ENCODE measurements around the gene FBXO22.
A peak's percentile ranks its signal among the peaks of the same experiment; 100 is the strongest.
"Not testable (repeated sequence)": the region's sequence is repeated elsewhere in the genome, so short reads cannot be mapped to it uniquely, and the experiment has no call there.

FBXO22 gene

DNA sequence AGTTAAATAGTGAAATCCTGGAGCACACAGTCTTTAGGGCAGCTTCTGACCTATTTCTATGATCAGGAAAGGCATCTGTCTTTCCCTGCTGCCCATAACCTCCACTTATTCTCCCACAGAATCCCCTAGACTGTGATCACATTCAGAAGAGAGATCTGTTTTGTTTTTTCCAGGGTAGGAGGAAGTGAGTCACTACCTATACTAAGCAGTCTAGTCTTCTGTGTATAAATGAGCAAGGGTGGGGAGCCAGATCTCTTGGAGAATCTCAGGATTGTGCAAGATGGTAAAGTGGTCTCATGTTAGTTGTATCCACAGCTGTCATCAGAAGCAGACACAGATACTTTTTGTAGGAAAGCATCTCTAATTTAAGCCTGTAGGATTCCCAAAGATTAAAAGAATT lies 11.8 kb upstream of the FBXO22 start:
- Mint-ChIP-seq H3K36me3 (ENCODE audit: low read depth) (peaks cover 30% of the 10 kb centered on the region), H3K27ac (peak overlapping the region; percentile 53), H3K4me3 (no peak overlapping the region), H3K4me1 (ENCODE audit: low read depth) (peaks cover 19% of the 10 kb centered on the region), H3K9me3 (no peaks in the 10 kb centered on the region), H3K27me3 (ENCODE audit: low read depth) (no peaks in the 10 kb centered on the region)

DNA sequence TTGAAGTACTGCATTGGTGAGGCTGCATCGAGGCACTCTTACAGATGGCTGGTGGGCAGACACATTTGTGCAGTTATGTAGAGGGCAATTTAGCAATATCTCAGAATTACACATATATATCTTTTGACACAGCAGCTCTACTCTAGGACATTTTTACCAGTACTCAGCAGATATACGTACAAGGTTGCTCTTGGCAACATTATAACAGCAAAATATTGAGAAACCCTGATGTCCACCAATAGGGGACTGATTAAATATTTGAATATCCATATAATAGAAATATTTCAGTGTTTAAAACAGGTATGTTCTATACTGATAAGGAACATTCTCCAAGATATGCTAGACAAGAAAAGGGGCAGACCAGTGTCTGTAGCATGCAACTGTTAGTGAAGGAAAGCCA lies 7.9 kb upstream of the FBXO22 start:
- no peak overlapping the region for H3K27ac Mint-ChIP-seq
- peaks cover 10% of the 10 kb centered on the region for H3K4me1 Mint-ChIP-seq (ENCODE audit: low read depth)
- H3K4me3 Mint-ChIP-seq = no peak overlapping the region
- H3K36me3 Mint-ChIP-seq (ENCODE audit: low read depth) = peaks cover 21% of the 10 kb centered on the region
- no peaks in the 10 kb centered on the region for H3K27me3 Mint-ChIP-seq (ENCODE audit: low read depth)
- H3K9me3 Mint-ChIP-seq = no peaks in the 10 kb centered on the region

DNA sequence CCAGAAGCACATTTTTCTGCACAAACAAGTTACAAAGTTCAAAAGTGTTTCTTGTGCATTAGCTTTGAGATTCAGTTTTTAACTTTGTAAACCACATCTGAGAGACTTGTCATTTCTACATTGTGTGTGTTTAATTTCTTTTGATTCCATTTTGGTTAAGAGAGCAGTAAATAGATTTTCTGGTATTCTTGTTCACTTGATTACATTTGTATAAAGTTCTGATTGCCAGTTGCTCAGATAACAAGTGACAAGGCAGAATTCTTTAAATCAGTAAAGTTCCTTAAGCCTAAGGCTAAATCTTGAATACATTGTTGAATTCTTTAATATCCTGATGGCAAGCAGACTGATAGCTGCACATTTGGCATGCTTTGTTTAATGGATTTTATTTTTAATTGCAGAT lies 3.1 kb upstream of the FBXO22 start:
- Mint-ChIP-seq H3K4me1 (ENCODE audit: low read depth) (peaks cover 24% of the 10 kb centered on the region), H3K27me3 (ENCODE audit: low read depth) (no peaks in the 10 kb centered on the region), H3K27ac (no peak overlapping the region), H3K4me3 (no peak overlapping the region), H3K36me3 (ENCODE audit: low read depth) (peaks cover 18% of the 10 kb centered on the region), H3K9me3 (no peaks in the 10 kb centered on the region)

DNA sequence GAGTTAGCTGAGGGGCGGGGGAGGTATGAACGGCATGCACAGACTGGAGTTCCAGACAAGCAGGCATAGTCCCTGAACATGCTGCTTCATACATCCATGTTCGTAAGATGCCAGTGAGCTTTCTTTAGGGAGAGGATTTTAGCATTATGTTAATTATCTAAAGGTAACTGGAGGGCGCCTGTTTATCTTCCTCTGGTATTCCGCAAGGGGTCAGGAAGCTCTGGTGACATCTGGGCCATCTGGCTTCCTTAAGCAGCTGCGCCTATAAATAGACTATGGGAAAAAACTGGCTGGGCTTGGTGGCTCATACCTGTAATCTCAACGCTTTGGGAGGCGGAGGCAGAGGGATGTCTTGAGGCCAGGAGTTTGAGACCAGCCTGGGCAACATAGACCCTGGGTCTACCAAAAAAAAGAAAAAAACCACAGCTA lies 1.5 kb upstream of the FBXO22 start:
- Mint-ChIP-seq H3K27ac (peak overlapping the region; percentile 71), H3K4me1 (ENCODE audit: low read depth) (peaks cover 30% of the 10 kb centered on the region)

DNA sequence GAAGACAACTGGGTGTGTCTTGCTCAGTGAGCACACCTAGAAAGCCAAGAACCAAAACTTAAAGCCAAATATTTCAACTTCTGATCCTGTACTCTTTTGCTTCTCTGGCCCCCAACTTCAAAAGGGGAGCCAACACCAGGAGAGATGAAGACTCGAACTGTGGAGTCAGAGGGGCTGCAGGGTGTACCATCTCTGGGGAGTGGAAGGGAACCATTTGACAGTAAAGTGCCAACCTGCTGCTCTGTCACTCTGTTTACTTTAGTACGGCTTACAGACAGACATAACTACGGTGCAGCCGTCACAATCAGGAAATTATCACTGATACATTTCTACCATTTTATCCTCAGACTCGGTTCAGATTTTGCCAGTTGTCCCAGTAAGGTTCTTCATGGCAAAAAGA lies 1.6 kb downstream of the FBXO22 start:
- peaks cover 39% of the 10 kb centered on the region for H3K4me1 Mint-ChIP-seq (ENCODE audit: low read depth)
- no peaks in the 10 kb centered on the region for H3K27me3 Mint-ChIP-seq (ENCODE audit: low read depth)
- peaks cover 3% of the 10 kb centered on the region for H3K9me3 Mint-ChIP-seq
- peak overlapping the region; percentile 81 for H3K4me3 Mint-ChIP-seq
- H3K36me3 Mint-ChIP-seq (ENCODE audit: low read depth) = peaks cover 28% of the 10 kb centered on the region
- H3K27ac Mint-ChIP-seq = no peak overlapping the region

More for the DNA sequence above, 1.5 kb upstream of the FBXO22 start:
- no peaks in the 10 kb centered on the region for H3K9me3 Mint-ChIP-seq
- peaks cover 21% of the 10 kb centered on the region for H3K36me3 Mint-ChIP-seq (ENCODE audit: low read depth)
- H3K27me3 Mint-ChIP-seq (ENCODE audit: low read depth) = no peaks in the 10 kb centered on the region
- peak overlapping the region; percentile 58 for H3K4me3 Mint-ChIP-seq

DNA sequence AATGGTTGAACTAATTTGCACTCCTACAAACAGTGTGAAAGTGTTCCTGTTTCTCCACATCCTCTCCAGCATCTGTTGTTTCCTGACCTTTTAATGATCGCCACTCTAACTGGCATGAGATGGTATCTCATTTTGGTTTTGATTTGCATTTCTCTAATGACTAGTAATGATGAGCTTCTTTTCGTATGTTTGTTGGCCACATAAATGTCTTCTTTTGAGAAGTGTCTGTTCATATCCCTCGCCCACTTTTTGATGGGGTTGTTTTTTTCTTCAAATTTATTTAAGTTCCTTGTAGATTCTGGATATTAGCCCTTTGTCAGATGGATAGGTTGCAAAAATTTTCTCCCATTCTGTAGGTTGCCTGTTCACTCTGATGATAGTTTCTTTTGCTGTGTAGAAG lies 6.7 kb downstream of the FBXO22 start:
- H3K4me3 Mint-ChIP-seq; H3K27ac Mint-ChIP-seq; H3K27me3 Mint-ChIP-seq (ENCODE audit: low read depth): not testable (repeated sequence)
- peaks cover 57% of the 10 kb centered on the region for H3K36me3 Mint-ChIP-seq (ENCODE audit: low read depth)
- H3K4me1 Mint-ChIP-seq (ENCODE audit: low read depth) = peaks cover 26% of the 10 kb centered on the region
- peaks cover 11% of the 10 kb centered on the region for H3K9me3 Mint-ChIP-seq

DNA sequence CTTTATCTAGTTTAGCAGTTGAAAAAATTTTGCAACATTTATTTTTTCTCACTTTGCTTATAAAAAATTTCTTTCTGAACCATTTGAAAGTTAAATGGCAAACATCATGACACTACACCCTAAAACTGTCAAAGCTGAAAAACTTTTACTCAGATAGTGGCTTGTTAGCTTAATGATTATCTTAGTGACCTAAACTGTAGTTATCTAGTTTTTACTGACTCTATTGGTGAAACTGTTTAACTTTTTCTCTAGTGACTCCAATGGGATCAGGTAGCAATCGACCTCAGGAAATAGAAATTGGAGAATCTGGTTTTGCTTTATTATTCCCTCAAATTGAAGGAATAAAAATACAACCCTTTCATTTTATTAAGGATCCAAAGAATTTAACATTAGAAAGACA lies 13.3 kb downstream of the FBXO22 start:
- H3K27me3 Mint-ChIP-seq (ENCODE audit: low read depth) = no peaks in the 10 kb centered on the region
- H3K4me3 Mint-ChIP-seq = no peak overlapping the region
- H3K9me3 Mint-ChIP-seq = no peaks in the 10 kb centered on the region
- peaks cover 34% of the 10 kb centered on the region for H3K36me3 Mint-ChIP-seq (ENCODE audit: low read depth)
- no peak overlapping the region for H3K27ac Mint-ChIP-seq
- H3K4me1 Mint-ChIP-seq (ENCODE audit: low read depth) = peaks cover 9% of the 10 kb centered on the region

DNA sequence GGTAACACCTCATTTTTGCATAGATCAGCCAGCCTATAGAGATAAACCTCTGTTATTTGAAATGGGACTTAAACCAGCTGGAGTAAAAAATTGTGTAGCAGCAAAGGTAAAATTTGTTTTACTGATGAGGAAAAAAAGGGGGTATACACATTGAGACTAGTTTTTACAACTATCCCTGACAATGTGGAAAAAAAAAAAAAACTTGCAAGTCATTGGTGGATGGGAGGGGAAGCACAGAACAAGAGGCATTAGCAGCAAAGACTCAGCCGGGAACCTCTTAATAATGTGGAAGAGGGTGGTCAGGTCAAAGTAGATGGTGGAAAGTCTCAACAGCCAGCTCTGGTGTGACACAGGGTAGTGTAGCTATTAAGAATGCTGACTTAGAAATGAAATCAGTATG lies 14.5 kb downstream of the FBXO22 start:
- H3K9me3 Mint-ChIP-seq = no peaks in the 10 kb centered on the region
- H3K27ac Mint-ChIP-seq = no peak overlapping the region
- peaks cover 12% of the 10 kb centered on the region for H3K4me1 Mint-ChIP-seq (ENCODE audit: low read depth)
- H3K4me3 Mint-ChIP-seq = no peak overlapping the region
- peaks cover 30% of the 10 kb centered on the region for H3K36me3 Mint-ChIP-seq (ENCODE audit: low read depth)
- no peaks in the 10 kb centered on the region for H3K27me3 Mint-ChIP-seq (ENCODE audit: low read depth)

DNA sequence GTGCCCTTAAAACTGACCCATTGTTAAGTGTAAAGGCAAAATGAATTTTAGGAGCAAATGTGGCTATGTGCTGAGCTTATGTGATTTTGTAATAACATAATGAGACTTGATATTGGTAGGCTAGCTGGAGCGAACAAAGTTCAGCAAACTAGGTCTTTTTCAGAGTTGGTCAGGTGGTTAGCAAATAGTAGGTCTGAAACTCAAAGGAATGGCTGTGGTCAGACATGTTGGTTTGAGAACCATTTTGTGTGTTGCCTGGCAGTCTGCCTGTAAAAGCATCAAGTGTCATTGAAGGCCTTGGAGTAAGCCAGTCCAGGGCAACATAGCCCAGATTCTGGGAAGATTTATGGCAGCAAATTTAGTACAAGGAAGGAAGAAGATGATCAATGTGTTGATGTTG lies 16.4 kb downstream of the FBXO22 start:
- H3K9me3 Mint-ChIP-seq = no peaks in the 10 kb centered on the region
- H3K4me1 Mint-ChIP-seq (ENCODE audit: low read depth) = peaks cover 18% of the 10 kb centered on the region
- peaks cover 25% of the 10 kb centered on the region for H3K36me3 Mint-ChIP-seq (ENCODE audit: low read depth)
- H3K4me3 Mint-ChIP-seq = no peak overlapping the region
- H3K27me3 Mint-ChIP-seq (ENCODE audit: low read depth) = no peaks in the 10 kb centered on the region
- no peak overlapping the region for H3K27ac Mint-ChIP-seq

DNA sequence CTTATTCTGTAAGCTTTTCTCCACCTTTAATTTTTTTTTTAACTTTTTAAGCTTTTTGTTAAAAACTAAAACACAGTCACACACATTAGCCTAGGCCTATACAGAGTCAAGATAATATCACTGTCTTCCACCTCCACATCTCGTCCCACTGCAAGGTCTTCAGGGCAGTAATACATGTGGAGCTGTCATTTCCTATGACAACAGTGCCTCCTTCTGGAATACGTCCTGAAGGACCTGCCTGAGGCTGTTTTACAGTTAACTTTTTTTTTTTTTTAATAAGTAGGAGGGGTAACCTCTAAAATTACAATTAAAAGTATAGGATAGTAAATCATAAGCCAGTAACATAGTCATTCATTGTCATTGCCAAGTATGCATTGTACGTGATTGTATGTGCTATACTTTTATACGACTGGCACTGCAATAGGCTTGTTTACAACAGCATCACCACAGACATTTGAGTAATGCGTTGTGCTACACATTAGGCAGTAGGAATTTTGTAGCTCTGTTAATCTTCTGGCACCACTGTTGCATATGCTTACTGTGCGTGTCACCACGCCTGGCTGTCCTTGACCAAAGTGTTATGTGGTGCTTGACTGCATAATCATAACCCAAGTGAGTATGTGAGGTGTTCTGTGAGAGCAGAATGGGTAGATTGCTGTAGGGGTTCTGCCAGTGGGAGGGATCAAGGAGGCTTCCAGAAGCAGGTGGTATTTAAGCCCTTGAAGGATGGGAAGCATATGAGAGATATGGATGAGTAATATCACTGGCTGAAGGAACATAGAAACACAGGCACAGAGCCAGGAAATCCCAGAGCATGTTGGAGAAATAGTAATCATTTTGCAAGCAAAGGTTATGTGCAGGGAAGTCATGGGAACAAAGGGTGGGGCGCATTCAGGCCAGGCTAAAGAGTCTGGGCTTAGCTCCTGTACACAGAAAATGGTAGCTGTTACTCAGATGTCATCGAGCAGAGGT lies 18.3 kb downstream of the FBXO22 start:
- Mint-ChIP-seq H3K4me1 (ENCODE audit: low read depth) (peaks cover 26% of the 10 kb centered on the region), H3K4me3 (no peak overlapping the region), H3K27ac (no peak overlapping the region), H3K36me3 (ENCODE audit: low read depth) (peaks cover 30% of the 10 kb centered on the region), H3K9me3 (no peaks in the 10 kb centered on the region), H3K27me3 (ENCODE audit: low read depth) (no peaks in the 10 kb centered on the region)

DNA sequence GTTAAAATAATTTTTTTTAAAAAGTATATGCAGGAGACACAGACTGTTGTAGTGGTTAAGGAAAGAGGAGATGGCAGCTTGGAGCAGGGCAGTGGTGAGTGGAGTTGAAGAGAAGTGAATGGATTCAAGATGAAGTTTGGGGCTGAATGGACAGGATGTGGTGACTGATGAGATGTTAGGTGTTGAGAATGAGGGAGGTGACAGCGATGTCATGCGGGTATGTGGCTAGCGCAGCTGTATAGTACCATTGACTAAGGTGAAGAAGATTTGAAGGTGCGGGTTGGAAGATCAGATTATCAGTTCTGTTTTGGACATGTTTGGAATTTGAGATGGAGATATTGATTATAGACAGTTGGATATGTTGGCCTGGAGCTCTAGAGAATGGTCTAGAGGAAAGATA lies 20.1 kb downstream of the FBXO22 start:
- no peaks in the 10 kb centered on the region for H3K27me3 Mint-ChIP-seq (ENCODE audit: low read depth)
- H3K4me1 Mint-ChIP-seq (ENCODE audit: low read depth) = peaks cover 33% of the 10 kb centered on the region
- no peak overlapping the region for H3K27ac Mint-ChIP-seq
- peak overlapping the region; percentile 0 for H3K4me3 Mint-ChIP-seq
- H3K9me3 Mint-ChIP-seq = no peaks in the 10 kb centered on the region
- peaks cover 24% of the 10 kb centered on the region for H3K36me3 Mint-ChIP-seq (ENCODE audit: low read depth)

DNA sequence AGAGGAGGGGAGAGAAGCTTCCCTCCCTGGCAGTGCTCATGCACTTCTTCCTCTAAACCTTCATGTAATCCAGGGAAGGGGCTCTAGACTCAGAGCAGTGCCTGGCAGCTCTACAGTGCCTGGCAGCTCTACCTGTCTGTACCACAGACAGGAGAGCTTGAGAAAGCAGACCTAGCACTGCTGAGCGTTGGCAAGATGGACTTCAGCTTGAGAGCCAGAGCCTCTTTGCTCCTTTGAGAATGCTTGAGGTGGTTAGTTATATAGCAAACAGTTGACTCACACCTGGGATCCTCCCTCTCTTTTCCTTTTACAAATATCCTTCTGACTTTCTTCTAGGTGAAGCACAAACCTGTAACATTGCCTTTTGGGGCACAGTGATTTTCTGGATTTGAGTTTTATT lies 20.9 kb downstream of the FBXO22 start:
- Mint-ChIP-seq H3K36me3 (ENCODE audit: low read depth) (peaks cover 24% of the 10 kb centered on the region), H3K27me3 (ENCODE audit: low read depth) (no peaks in the 10 kb centered on the region), H3K4me1 (ENCODE audit: low read depth) (peaks cover 33% of the 10 kb centered on the region), H3K9me3 (no peaks in the 10 kb centered on the region), H3K27ac (no peak overlapping the region), H3K4me3 (no peak overlapping the region)

DNA sequence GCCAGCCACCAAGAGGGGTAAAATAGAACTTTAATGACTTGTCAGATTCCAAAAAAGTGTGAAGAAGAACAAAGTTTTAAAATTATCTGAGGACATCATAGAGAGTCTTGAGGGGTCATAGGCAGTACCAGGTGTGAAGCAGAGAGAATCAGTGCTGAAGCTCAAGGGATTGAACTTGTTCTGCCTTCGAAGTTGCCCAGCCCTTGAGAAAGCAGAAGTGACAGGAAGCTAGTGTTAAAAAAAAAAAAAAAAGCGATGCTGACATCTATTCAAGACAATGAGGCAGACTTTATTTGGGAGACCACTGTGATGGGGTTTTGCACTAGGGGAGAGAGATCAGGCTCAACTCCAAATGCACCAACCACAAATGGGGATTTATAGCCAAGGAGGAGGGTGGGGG lies 21.8 kb downstream of the FBXO22 start:
- no peak overlapping the region for H3K4me3 Mint-ChIP-seq
- peak overlapping the region; percentile 62 for H3K27ac Mint-ChIP-seq
- no peaks in the 10 kb centered on the region for H3K9me3 Mint-ChIP-seq
- H3K4me1 Mint-ChIP-seq (ENCODE audit: low read depth) = peaks cover 41% of the 10 kb centered on the region
- no peaks in the 10 kb centered on the region for H3K27me3 Mint-ChIP-seq (ENCODE audit: low read depth)
- H3K36me3 Mint-ChIP-seq (ENCODE audit: low read depth) = peaks cover 29% of the 10 kb centered on the region

DNA sequence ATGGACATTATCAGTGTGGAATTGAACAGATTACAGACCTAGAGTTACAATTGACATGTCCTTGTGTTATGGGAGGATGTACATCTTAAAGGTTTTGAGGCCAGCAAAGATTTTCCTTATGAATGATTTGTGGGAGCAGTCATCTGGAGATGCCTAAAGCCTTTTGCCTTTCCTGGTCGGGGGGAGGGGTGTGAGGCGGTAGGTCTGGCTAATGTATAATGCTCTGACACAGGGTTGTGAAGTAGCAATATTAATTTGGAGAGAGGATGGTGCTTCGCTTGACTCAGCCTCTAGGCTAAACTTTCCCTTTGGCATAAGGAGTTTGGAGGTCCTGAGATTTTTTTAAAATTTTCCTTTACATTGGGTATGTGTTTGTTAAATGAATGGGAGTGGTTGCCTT lies 23.3 kb downstream of the FBXO22 start:
- no peak overlapping the region for H3K27ac Mint-ChIP-seq
- H3K4me1 Mint-ChIP-seq (ENCODE audit: low read depth) = peaks cover 45% of the 10 kb centered on the region
- no peak overlapping the region for H3K4me3 Mint-ChIP-seq
- peaks cover 37% of the 10 kb centered on the region for H3K36me3 Mint-ChIP-seq (ENCODE audit: low read depth)
- no peaks in the 10 kb centered on the region for H3K9me3 Mint-ChIP-seq
- H3K27me3 Mint-ChIP-seq (ENCODE audit: low read depth) = no peaks in the 10 kb centered on the region

DNA sequence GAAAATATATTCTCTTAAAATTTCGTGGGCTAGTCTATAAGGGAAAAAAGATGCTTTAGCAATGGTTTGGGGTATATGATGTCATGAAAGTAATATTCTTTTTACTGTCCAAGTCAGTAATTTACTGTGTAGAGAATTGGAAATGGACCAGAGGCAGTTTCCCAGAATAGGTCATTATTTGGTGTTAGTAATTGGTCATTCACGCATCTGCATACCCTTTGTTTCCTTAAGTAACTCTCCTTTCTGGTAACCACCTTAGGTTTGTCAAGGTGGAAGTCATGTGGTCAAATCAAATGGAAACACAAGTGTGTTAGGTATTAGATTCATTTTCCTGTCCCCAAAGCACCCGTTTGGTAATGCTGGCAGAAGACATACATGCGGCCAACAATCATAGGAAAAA lies 23.9 kb downstream of the FBXO22 start:
- Mint-ChIP-seq H3K9me3 (no peaks in the 10 kb centered on the region), H3K4me3 (no peak overlapping the region), H3K36me3 (ENCODE audit: low read depth) (peaks cover 31% of the 10 kb centered on the region), H3K27ac (no peak overlapping the region), H3K4me1 (ENCODE audit: low read depth) (peaks cover 39% of the 10 kb centered on the region), H3K27me3 (ENCODE audit: low read depth) (no peaks in the 10 kb centered on the region)
